SK-MEL-5 (cell line): Measurements from ENCODE around the gene MAPK10. TPM values are rescaled to one million over a fixed set of nuclear protein-coding genes. Genes with fewer than 3 reads are reported as not detected.

ENCODE experiments used
- DNase-seq: peaks from one replicate; pipeline ENCODE4 v3.0.0-alpha.2; 2016; ENCODE audit warnings: low read depth, low spot score
- in situ Hi-C: cut with HindIII; loops from 2 replicates; pipeline ENCODE4 v1.10.0; 2016; ENCODE audit warnings: low sequenced_read_pairs, high pct_unique_total_duplicates, low pct_unique_long_range_greater_than_20kb
- total RNA-seq: library from RNA; depleted of rRNA; stranded (reverse); fragments of >200 nt; shearing (Covaris generic); gene quantifications from 2 replicates; pipeline ENCODE4 v1.2.3, GENCODE V29; 2014

The MAPK10 gene
- total RNA-seq, 1 experiment from 2014 or later = 0.58 TPM

DNA sequence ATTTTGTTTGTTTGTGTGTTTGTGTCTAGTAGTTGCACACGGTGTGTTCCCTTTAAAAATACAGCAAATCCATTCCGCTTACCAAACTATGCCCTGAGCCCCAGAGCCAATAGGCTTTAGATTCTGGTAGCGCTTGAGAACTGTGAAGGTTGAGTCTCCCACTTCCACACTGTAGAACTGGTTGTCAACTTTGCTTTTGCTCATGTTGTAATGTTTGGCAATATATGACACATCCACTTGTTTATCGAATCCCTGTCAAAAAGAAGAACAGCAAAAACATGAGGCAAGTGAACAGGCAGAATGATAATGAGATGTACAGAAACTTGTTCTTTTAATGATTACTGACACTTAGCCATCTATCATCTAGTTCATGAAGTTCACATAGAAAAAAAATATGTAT, 200.6 kb downstream of the MAPK10 start:
- no peak for DNase-seq
- in situ Hi-C loops = no loop called here

DNA sequence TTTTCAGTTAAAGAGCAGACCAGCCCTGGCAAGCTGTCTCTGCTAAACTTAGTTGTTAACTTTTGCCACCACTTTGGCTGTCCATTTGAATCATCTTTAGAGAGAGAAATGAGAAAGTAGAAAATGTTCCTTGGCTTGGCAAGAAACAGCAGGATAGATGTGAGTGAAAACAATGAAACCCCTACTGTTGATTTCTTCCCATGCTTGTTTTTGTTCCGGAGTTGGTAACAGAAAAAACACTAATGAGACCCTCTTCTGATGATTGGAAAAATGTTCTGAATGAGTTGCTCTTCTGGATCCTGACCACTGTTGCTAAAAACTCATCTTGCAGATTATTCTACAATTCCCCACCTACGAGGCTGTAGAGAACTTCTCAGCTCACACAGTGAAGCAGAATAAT, 203.3 kb downstream of the MAPK10 start:
- DNase-seq = no peak
- in situ Hi-C loops = no loop called here

DNA sequence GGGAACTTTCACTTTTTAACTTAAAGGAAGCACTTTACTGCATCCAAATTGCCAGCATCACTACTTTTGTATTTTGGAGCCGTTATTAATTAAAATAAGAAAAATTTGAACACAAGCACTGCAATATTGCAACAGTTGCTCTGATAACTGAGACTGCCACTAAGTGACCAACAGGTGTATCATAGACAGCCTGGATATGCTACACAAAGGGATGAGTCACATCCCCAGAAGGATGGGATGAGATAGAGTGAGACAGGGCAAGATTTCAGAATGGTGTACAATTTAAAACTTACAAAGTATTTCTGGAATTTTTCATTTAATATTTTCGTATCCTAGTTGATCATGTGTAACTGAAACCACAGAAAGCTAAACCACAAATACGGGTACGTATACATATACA, 204.1 kb downstream of the MAPK10 start:
- DNase-seq = no peak
- in situ Hi-C loops = no loop called here

DNA sequence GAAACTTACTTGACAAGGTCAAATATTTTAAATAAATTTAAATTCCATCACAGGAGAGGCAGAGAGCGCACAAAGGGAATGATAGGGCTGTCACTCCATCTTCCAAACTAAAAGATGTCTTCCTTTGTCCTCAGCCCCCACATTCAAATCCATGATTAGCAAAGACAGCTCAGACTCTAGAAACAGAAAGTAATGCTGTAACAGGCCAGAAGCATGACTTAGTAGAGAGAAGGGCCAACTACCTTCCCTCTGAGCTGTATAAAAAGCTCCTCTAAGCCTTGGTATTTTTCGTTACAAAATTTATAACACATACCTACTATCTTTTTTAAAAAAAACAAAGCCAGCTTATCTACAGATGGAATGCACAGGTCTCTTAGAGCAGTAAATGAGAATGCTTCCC, 207.4 kb downstream of the MAPK10 start:
- in situ Hi-C loops = no loop called here

DNA sequence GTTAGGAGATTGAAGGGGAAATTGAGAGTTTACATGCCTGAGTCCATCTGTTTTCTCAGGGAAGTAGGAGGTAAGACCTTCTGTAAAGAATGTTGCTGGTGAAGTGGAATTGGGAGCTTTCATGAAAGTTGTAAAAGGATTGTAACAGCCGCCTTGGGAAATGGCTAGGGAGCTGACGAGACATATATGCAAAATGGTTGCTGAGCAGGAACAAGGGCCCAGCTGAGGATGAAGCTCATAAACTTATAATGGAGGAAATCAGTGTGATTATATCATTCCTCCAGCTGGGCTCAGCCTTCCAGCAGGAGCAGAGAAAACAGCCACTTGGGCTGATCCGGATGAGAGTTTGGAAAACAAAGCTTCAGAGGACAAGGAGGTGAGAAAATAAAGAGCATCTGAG, 208.7 kb downstream of the MAPK10 start:
- in situ Hi-C loops = no loop called here
- no peak for DNase-seq

More for the DNA sequence above, 207.4 kb downstream of the MAPK10 start:
- no peak for DNase-seq

DNA sequence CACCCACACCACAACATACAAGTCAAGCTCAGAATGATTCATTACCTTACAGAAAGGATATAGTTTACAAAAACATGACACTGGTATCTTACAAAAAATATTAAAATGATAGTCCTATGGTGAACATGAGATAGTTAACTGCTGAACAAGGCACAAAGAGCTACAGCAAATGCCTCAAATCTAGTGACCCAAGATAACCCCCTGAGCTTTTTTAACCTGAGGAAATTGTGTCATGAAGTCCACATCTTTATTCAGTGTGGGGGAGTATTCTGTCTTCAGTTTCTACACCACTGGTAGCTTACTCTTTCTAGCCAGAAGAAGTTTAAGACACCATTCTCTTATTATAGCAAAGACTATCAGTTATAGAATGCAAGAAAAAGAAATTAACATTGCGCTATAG, 218.7 kb downstream of the MAPK10 start:
- DNase-seq = no peak
- in situ Hi-C loops = no loop called here

DNA sequence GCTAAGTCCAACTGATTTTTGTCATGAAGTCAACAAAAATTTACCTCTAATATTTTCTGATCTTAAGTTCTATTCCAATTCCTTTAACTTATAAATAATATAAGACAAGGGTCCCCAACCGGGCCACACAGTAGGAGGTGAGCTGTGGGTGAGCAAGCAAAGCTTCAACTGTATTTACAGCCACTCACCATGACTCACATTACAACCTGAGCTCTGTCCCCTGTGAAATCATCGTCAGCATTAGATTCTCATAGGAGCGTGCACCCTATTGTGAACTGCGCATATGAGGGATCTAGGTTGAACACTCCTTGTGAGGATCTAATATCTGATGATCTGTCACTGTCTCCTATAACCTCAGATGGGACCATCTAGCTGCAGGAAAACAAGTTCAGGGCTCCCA, 227.4 kb downstream of the MAPK10 start:
- no peak for DNase-seq

DNA sequence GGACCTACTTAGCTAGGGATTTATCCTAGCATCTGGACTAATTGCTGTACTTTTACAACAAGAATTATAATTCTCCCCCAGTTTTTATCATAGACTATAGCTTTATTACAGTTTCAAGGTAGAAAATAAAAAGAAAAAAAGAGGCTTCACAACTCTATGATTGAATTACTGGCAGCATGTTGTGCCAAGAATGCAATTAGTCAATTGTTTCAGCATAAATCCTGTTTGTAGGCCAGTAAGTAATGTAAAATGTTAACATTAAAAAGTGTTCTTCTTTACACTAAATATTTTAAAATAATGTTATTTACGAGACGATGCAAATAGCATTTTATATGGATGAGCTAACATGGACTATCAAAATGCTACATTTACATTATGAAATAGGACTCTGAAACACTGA, 228.4 kb downstream of the MAPK10 start:
- in situ Hi-C loops = no loop called here

More for the DNA sequence above, 227.4 kb downstream of the MAPK10 start:
- in situ Hi-C loops = no loop called here

DNA sequence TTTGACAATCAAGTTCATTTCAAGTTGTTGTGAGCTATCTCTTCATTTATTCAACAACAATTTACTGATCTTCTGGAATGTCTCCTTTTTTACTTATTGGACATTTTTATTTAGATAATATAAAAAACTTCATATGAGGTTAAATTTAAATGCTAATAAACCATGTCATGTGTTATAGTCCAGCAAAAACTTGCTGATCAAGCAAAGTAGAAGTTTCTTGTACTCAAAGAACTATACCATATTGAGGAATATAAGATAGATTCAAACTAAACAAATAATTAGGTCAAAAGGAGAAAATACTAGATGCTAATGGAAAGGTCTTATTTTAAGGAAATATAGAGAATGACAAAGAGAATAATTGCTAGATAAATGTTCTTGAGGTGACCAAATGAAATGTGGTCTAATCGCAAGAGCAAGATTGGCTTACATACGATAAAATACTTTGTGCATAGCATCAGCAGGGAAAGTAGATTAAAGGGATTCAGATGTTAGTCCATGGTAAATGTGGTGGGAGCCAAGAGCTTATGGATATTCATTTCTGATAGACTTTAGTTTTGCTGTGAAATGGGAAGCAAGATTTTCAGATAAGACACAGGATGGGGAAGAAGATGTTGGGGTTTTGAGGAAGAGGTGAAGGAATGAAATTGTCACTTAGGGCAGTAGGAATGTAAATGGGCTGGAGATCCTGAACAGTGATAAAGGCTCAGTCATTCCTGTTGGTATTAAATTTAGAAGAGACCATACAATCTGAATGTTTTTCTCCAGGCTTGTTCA, 229.5 kb downstream of the MAPK10 start:
- in situ Hi-C loops = no loop called here
- no peak for DNase-seq

More for the DNA sequence above, 228.4 kb downstream of the MAPK10 start:
- no peak for DNase-seq

DNA sequence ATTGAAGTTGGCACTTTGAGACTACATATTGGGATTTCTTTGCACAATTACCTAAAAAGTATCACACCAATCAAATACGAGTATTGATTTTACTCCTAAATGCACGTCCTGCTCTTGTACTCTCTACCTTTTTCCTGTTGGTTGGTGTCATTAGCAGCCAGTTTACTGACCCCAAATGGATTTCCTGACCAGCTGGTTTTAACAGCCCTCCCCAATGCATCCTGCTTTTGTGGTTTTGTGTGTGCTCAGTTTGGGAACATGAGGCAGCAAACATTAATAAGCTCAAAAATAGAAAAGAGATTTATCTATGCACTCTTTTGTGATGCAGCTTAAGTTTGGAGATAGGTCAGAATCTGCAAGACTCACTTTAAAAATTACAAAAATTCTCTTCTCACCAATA, 230.3 kb downstream of the MAPK10 start:
- in situ Hi-C loops = no loop called here

DNA sequence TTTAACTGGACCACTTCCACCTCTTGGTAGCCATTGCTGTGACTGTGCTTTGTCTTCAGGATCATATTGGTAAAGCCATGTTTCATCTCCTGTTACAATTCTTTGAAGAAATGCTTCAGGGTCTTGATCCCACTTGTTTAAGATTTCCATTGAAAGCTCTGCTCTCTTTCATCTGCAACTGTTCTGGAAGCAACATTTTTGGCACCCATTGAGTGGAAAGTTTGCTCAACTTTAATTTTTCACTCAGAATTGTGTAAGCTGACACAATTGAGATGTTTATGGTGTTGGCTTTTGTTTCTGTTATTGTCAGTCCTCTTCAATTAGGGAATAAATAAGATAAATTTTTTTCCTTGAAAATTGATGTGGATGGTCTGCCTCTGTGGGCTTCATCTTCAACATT, 237.4 kb downstream of the MAPK10 start:
- in situ Hi-C loops = no loop called here
- no peak for DNase-seq

More for the DNA sequence above, 230.3 kb downstream of the MAPK10 start:
- no peak for DNase-seq

DNA sequence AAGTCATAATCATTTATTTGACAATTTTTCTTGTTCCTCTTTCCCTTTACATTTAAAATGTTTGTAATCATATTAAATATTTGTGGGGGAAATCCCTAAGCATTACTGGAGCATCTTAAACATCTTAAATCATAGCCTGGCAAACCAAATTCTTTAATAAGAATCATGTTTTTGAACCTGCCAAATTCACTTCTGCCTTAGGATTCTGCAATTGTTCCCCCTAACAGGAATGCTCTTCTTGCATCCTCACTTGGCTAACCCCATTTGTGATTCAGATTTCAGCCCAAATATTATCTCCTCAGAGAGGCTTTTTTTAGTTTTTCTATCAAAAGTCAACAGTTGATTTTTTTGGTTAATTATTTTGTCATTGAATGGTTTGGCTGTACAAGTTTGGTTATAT, 241.1 kb downstream of the MAPK10 start:
- in situ Hi-C loops = no loop called here

DNA sequence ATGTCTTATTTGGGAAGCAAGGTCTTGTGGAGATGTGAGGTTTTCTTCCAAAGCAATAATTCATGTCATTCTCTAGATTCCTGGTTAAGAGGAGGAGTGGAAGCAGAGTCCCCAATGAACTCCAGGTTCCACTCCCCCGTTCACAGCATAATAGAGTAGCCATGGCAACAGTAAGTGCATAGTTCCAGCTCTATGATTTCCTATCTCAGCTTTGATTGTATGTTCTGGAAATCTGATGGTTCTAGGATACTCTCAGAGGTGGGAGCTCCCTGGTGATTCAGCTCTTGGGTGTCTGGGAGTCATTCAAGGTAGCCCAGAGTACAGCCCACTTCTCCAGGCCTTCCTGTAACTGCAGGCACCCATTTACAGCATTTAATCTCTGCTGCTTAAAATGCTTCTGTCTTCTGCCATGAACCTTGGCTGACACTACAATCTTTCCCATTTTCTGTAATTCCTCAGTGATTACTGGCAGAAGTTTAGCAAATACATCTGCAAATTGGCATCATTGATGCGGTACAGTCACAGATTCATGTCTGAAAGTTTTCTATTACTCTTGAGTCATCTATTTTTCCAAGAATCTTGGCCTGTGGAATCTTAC, 242.0 kb downstream of the MAPK10 start:
- in situ Hi-C loops = no loop called here
- DNase-seq = no peak

More for the DNA sequence above, 241.1 kb downstream of the MAPK10 start:
- no peak for DNase-seq

DNA sequence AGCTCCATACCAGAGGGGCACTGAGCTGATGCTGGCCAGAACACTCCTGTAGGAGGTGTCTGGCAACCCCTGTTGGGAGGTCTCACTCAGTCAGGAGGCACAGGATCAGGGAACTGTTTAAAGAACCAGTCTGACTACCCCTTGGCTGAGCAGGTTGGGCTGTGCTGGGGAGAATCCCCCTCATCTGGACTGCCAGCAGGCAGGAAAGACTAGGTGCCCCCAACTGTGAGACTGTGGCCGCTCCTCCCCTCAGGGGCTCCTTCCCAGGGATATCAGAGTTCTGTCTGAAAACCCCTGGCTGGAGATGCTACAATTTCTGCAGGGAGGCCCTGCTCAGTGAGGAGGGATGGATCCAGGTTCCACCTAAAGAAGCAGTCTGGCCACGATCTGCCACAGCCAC, 245.3 kb downstream of the MAPK10 start:
- in situ Hi-C loops = no loop called here
- DNase-seq = no peak

DNA sequence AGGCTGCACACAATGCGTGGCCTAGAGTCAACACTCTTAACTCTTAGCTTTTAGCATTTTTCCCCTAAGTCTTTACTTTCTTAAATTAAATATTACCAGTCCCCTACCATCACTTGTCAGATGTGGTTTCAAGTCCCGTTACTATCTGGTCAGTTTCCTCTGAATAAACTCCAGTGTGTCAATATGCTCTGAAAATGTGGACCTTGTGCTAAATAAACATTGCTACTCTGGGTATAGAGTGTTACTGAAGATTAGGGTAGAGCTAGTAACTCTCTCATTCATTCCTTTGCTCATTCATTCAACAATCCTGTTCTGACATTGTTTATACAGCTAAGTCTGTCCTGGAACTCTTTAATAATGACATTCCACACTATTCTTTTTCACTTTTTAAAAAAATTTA, 251.0 kb downstream of the MAPK10 start:
- DNase-seq = no peak
- in situ Hi-C loops = no loop called here

DNA sequence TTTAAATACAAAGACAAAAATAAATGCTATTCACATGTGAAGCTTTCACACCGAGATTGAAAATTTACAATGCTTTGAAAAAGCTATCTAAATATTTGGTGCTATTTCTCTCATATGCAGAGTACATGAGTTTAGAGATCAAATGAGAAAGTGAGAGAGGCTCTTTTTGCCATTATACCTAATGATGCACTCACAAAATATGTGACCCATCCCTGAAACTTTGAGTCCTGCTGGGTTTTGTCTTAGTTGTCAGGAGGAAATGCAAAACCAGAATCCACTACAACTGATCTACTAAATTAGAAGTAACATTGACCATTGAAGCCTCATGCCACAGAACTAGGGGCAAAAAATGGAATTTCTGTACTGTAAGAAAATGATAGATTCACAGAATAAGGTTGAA, 251.7 kb downstream of the MAPK10 start:
- DNase-seq = no peak
- in situ Hi-C loops = no loop called here

DNA sequence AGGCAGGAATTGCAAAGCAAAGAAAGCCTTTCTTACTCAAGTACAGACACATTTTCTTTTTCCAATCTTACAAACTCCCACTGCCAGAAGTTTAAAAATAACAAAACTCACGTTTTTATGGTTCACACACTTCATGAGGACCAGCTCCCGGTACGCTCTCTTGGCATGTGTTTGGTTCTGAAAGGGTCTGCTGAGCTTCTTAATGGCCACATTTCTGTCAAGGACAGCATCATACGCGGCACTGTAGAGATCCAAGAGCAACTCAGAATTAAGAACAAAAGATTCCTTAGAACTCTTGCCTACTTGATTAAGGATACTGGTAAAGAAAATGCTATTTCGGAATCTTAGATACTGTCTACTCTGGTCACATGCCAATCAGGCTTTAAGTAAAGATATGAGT, 252.7 kb downstream of the MAPK10 start:
- in situ Hi-C loops = no loop called here
- DNase-seq = no peak

DNA sequence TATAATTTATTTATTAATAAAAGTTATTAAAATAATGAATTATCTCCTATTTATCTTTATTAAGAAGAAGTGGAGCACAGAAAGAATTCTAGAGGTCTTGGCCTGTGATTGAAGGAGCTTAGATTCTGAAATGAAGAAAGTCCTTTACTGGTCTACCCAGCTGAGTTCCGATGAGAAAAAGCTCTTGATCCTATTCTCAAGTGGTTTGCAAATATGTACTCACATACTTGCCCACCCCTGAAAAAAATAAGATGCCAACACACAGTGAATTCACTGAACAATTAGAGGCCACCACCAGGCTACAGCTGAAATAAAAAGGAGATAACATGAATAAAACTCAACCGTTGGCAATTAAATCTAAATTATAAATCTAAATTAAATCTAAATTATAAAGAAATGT, 253.4 kb downstream of the MAPK10 start:
- no peak for DNase-seq
- in situ Hi-C loops = no loop called here

DNA sequence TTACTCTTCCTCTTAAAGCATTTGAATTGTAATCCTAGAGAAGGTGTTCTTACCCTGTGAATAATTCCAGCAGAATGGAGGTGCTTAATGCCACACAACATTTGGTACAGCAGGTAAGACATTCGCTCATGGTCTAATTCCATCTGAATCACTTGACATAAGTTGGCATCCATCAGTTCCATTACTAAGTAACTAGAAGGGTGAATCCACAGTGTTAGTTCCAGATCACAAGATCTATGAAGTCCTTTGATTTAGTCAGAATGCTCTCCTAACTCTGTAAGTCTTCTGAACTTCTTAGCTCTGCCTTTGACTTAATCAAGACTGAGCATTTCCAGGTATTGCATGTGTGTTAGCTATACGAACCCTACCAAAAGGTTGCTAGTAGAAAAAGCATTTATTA, 258.0 kb downstream of the MAPK10 start:
- in situ Hi-C loops = no loop called here
- no peak for DNase-seq
